ENCODE data around the gene PSTPIP2. TPM values are rescaled to one million over a fixed set of nuclear protein-coding genes. Genes with fewer than 3 reads are reported as not detected.

The PSTPIP2 gene
- total and polyA plus RNA-seq, 2 of the 13 experiments (the other 11 are each of a cell fraction or from before 2014, with no cell fraction given) = 0.25 to 0.27 TPM

DNA sequence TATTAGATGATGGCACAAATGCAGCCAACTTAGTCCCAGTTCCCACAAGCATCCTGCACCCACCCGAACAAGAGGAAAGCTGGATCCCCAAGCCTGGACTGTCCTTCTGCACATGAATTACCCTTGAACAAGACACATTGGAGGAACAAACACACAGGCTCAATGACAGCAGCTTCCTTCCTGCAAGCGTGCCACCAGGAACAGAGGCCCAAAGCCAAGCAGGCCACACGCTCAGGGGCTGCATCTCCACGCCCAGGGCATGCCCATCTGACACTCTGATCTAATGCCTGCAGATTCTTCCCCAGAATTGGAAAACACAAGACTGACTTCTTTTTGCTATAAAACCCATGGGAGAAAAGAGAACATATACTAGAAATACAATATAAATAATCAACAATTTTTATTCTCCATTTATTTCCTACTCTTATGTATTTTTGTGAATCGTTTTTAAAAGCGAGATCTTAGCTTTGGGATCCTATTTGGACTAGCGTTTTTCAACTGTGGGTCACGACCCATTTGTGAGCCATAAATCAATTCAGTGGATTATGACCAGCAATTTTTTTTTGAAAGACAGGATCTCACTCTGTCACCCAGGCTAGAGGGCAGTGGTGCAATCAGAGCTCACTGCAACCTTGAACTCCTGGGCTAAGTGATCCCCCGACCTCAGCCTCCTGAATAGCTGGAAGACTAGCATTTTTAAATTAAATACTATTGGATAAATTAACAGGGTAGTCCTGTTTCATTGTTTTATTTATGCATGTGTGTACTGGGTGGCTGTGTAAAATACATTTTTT, 34.4 kb downstream of the PSTPIP2 start:
- intact Hi-C loops (cut with micrococcal nuclease; ENCODE audit: unreplicated experiment) = no loop called here
- ATAC-seq (peak; percentile 72), FAIRE-seq (peak; percentile 32), DNase-seq (ENCODE audit: low spot score) (peak; percentile 13)
- H3K27me3 ChIP-seq (ENCODE audit: control insufficient read depth in 1 of 2, insufficient read depth in 2 of 2, low read length in 2 of 2) = peaks cover 4 to 18% of the 10 kb centered on the region in 2 experiments; a peak in 3 of 5 replicates
- H3K79me2 ChIP-seq (ENCODE audit: insufficient read depth, low read length) = no peaks in the 10 kb centered on the region
- no TSS peak for BruUV-seq (replicated peaks)
- POLR2A ChIA-PET = no interaction called here
- no peak overlapping the region for H3K9ac ChIP-seq (ENCODE audit: insufficient read depth, low read depth, low read length)
- no peak overlapping the region for H3K27ac ChIP-seq (ENCODE audit: extremely low read length, insufficient read depth, low read length)
- no peaks in the 10 kb centered on the region for H4K20me1 ChIP-seq (ENCODE audit: insufficient read depth, low read length)
- CTCF ChIA-PET (ENCODE audit: low intra/inter-chr PET ratio, low total read pairs) = no interaction called here
- 35% methylated on average over 9 of the region's 9 CpGs for whole genome bisulfite sequencing (ENCODE audit: low lambda C conversion rate)
- H3K4me3 ChIP-seq (replicated peaks in 1 of 3; ENCODE audit: insufficient read depth in 1 of 3, low read depth in 2 of 3, low read length in 3 of 3) = no peak overlapping the region
- no peaks in the 10 kb centered on the region for H3K9me3 ChIP-seq (ENCODE audit: low read length)
- H2AFZ ChIP-seq (ENCODE audit: low read length) = no peak overlapping the region
- H3K4me2 ChIP-seq (ENCODE audit: low read depth, low read length) = no peak overlapping the region
- 0 out of 2 replicates have a peak, but pooled peaks cover 6% of the 10 kb centered on the region for H3K4me1 ChIP-seq (ENCODE audit: insufficient read depth, low read length)
- H3K36me3 ChIP-seq (replicated peaks in 1 of 2; ENCODE audit: control insufficient read depth in 1 of 2, insufficient read depth in 2 of 2, low read length in 2 of 2) = no peaks in the 10 kb centered on the region
- in situ Hi-C loops (cut with HindIII; ENCODE audit: extremely low pct_ligation_motif_present, low pct_unique_long_range_greater_than_20kb) = no loop called here
- TF ChIP-seq HNF4A (CRISPR knock-in tag; IDR thresholded peaks at IDR 0.05) (peak; percentile 26; the same call in 1 of the 2 replicates), NR2C2 (CRISPR knock-in tag; IDR thresholded peaks at IDR 0.05; ENCODE audit: borderline replicate concordance) (0 out of 2 replicates have a peak, but pooled peaks have one; percentile 16), BCL6 (CRISPR knock-in tag; IDR thresholded peaks at IDR 0.05) (peak; percentile 39; the same call in 1 of the 2 replicates), SOX6 (IDR thresholded peaks at IDR 0.05) (no peak), SOX6 (CRISPR knock-in tag; IDR thresholded peaks at IDR 0.05) (0 out of 2 replicates have a peak, but pooled peaks have one; percentile 14), ZNF781 (CRISPR knock-in tag; IDR thresholded peaks at IDR 0.05; ENCODE audit: borderline replicate concordance, not compliant biosample characterization) (no peak), PHB2 (IDR thresholded peaks at IDR 0.05; ENCODE audit: partially characterized antibody) (no peak), SALL1 (CRISPR knock-in tag; IDR thresholded peaks at IDR 0.05) (peak; percentile 38; the same call in 1 of the 2 replicates), CEBPB (IDR thresholded peaks at IDR 0.05; ENCODE audit: borderline replicate concordance, low read depth, low read length) (peak; percentile 67), ZNF776 (CRISPR knock-in tag; IDR thresholded peaks at IDR 0.05) (no peak), NR2F1 (CRISPR knock-in tag; IDR thresholded peaks at IDR 0.05) (peak in 1 of 2 experiments; percentile 45; a peak in 1 of 4 replicates), POGZ (CRISPR knock-in tag; IDR thresholded peaks at IDR 0.05) (0 out of 2 replicates have a peak, but pooled peaks have one; percentile 14), ZNF619 (CRISPR knock-in tag; IDR thresholded peaks at IDR 0.05) (no peak), RXRB (CRISPR knock-in tag; IDR thresholded peaks at IDR 0.05; ENCODE audit: borderline replicate concordance) (0 out of 2 replicates have a peak, but pooled peaks have one; percentile 15)
- TF ChIP-seq, protein P1, sequence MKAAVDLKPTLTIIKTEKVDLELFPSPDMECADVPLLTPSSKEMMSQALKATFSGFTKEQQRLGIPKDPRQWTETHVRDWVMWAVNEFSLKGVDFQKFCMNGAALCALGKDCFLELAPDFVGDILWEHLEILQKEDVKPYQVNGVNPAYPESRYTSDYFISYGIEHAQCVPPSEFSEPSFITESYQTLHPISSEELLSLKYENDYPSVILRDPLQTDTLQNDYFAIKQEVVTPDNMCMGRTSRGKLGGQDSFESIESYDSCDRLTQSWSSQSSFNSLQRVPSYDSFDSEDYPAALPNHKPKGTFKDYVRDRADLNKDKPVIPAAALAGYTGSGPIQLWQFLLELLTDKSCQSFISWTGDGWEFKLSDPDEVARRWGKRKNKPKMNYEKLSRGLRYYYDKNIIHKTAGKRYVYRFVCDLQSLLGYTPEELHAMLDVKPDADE (CRISPR knock-in tag; IDR thresholded peaks at IDR 0.05) = no peak
- TF ChIP-seq, protein P2, sequence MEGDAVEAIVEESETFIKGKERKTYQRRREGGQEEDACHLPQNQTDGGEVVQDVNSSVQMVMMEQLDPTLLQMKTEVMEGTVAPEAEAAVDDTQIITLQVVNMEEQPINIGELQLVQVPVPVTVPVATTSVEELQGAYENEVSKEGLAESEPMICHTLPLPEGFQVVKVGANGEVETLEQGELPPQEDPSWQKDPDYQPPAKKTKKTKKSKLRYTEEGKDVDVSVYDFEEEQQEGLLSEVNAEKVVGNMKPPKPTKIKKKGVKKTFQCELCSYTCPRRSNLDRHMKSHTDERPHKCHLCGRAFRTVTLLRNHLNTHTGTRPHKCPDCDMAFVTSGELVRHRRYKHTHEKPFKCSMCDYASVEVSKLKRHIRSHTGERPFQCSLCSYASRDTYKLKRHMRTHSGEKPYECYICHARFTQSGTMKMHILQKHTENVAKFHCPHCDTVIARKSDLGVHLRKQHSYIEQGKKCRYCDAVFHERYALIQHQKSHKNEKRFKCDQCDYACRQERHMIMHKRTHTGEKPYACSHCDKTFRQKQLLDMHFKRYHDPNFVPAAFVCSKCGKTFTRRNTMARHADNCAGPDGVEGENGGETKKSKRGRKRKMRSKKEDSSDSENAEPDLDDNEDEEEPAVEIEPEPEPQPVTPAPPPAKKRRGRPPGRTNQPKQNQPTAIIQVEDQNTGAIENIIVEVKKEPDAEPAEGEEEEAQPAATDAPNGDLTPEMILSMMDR (CRISPR knock-in tag; IDR thresholded peaks at IDR 0.05) = 0 out of 2 replicates have a peak, but pooled peaks have one; percentile 13
- TF ChIP-seq, protein P3, sequence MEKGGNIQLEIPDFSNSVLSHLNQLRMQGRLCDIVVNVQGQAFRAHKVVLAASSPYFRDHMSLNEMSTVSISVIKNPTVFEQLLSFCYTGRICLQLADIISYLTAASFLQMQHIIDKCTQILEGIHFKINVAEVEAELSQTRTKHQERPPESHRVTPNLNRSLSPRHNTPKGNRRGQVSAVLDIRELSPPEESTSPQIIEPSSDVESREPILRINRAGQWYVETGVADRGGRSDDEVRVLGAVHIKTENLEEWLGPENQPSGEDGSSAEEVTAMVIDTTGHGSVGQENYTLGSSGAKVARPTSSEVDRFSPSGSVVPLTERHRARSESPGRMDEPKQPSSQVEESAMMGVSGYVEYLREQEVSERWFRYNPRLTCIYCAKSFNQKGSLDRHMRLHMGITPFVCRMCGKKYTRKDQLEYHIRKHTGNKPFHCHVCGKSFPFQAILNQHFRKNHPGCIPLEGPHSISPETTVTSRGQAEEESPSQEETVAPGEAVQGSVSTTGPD (CRISPR knock-in tag; IDR thresholded peaks at IDR 0.05) = no peak

All from HepG2 (cell line).